Rectal smooth muscle tissue (tissue), 1 donor: ENCODE data around the gene POLD1.
A peak's percentile ranks its signal among the peaks of the same experiment; 100 is the strongest.
"Not testable (repeated sequence)": the region's sequence is repeated elsewhere in the genome, so short reads cannot be mapped to it uniquely, and the experiment has no call there.

Experiments used
- H3K27ac ChIP-seq: one replicate; pipeline ENCODE4 v1.7.0; 2013; ENCODE audit warnings: low read depth, low read length, inconsistent platforms
- H3K27me3 ChIP-seq: one replicate; pipeline ENCODE4 v1.7.0; 2013; ENCODE audit warnings: low read length; ENCODE audit not compliant: control insufficient read depth, insufficient read depth
- H3K36me3 ChIP-seq: one replicate; pipeline ENCODE4 v1.7.0; 2013; ENCODE audit warnings: low read length; ENCODE audit not compliant: control insufficient read depth, insufficient read depth
- H3K4me1 ChIP-seq: one replicate; pipeline ENCODE4 v1.7.0; 2013; ENCODE audit warnings: low read length; ENCODE audit not compliant: control insufficient read depth, insufficient read depth
- H3K4me3 ChIP-seq: one replicate; pipeline ENCODE4 v1.7.0; 2013; ENCODE audit warnings: low read length
- H3K9ac ChIP-seq: one replicate; pipeline ENCODE4 v1.7.0; 2013; ENCODE audit warnings: low read length

The POLD1 gene

GRCh38 chr19:50387176-50387867 is 3.2 kb downstream of the POLD1 start:
- H3K9ac ChIP-seq, result no peak overlapping the region

GRCh38 chr19:50387868-50388245 is 3.7 kb downstream of the POLD1 start:
- peaks cover 6% of the 10 kb centered on the region for H3K4me1 ChIP-seq
- H3K4me3 ChIP-seq, result peak overlapping the region; percentile 8
- no peak overlapping the region for H3K9ac ChIP-seq
- H3K36me3 ChIP-seq, result no peaks in the 10 kb centered on the region
- H3K27me3 ChIP-seq, result no peaks in the 10 kb centered on the region
- no peak overlapping the region for H3K27ac ChIP-seq

More at GRCh38 chr19:50387176-50387867, 3.2 kb downstream of the POLD1 start:
- Histone ChIP-seq H3K36me3 (peaks cover 3% of the 10 kb centered on the region), H3K4me1 (peaks cover 6% of the 10 kb centered on the region), H3K4me3 (peak overlapping the region; percentile 8), H3K27ac (no peak overlapping the region), H3K27me3 (no peaks in the 10 kb centered on the region)

- H3K4me1 ChIP-seq, H3K36me3 ChIP-seq, H3K4me3 ChIP-seq, H3K27me3 ChIP-seq, H3K27ac ChIP-seq, H3K9ac ChIP-seq: not testable (repeated sequence)
Observed at GRCh38 chr19:50390295-50390694, 6.1 kb downstream of the POLD1 start.

- H3K4me1 ChIP-seq, H3K27ac ChIP-seq, H3K27me3 ChIP-seq, H3K4me3 ChIP-seq, H3K9ac ChIP-seq, H3K36me3 ChIP-seq: not testable (repeated sequence)
Observed at GRCh38 chr19:50390952-50391351, 6.8 kb downstream of the POLD1 start.

- H3K27ac ChIP-seq, result no peak overlapping the region
- no peaks in the 10 kb centered on the region for H3K36me3 ChIP-seq
- H3K4me1 ChIP-seq, result no peaks in the 10 kb centered on the region
- no peak overlapping the region for H3K4me3 ChIP-seq
- H3K27me3 ChIP-seq, result no peaks in the 10 kb centered on the region
- no peak overlapping the region for H3K9ac ChIP-seq
Observed at GRCh38 chr19:50392759-50393158, 8.6 kb downstream of the POLD1 start.

GRCh38 chr19:50393589-50393988 is 9.4 kb downstream of the POLD1 start:
- H3K27ac ChIP-seq, result no peak overlapping the region
- no peak overlapping the region for H3K9ac ChIP-seq
- no peaks in the 10 kb centered on the region for H3K36me3 ChIP-seq
- H3K27me3 ChIP-seq, result no peaks in the 10 kb centered on the region
- no peaks in the 10 kb centered on the region for H3K4me1 ChIP-seq
- H3K4me3 ChIP-seq, result no peak overlapping the region

- Histone ChIP-seq H3K27ac (no peak overlapping the region), H3K27me3 (no peaks in the 10 kb centered on the region), H3K4me3 (no peak overlapping the region), H3K36me3 (no peaks in the 10 kb centered on the region), H3K9ac (no peak overlapping the region), H3K4me1 (no peaks in the 10 kb centered on the region)
Observed at GRCh38 chr19:50394017-50394416, 9.9 kb downstream of the POLD1 start.

GRCh38 chr19:50398675-50399367 is 14.7 kb downstream of the POLD1 start:
- H3K4me1 ChIP-seq, result no peaks in the 10 kb centered on the region
- H3K9ac ChIP-seq, result no peak overlapping the region
- no peaks in the 10 kb centered on the region for H3K27me3 ChIP-seq
- H3K27ac ChIP-seq, result no peak overlapping the region
- no peak overlapping the region for H3K4me3 ChIP-seq
- H3K36me3 ChIP-seq, result peaks cover under 1% of the 10 kb centered on the region

GRCh38 chr19:50399368-50399745 is 15.2 kb downstream of the POLD1 start:
- Histone ChIP-seq H3K4me1 (no peaks in the 10 kb centered on the region), H3K36me3 (peaks cover 2% of the 10 kb centered on the region), H3K27ac (no peak overlapping the region), H3K9ac (no peak overlapping the region), H3K27me3 (no peaks in the 10 kb centered on the region), H3K4me3 (no peak overlapping the region)

- Histone ChIP-seq H3K9ac (no peak overlapping the region), H3K36me3 (peaks cover 2% of the 10 kb centered on the region), H3K27ac (no peak overlapping the region), H3K27me3 (no peaks in the 10 kb centered on the region), H3K4me3 (no peak overlapping the region), H3K4me1 (no peaks in the 10 kb centered on the region)
Observed at GRCh38 chr19:50401605-50402450, 17.7 kb downstream of the POLD1 start.

GRCh38 chr19:50402544-50403301 is 18.6 kb downstream of the POLD1 start:
- no peak overlapping the region for H3K27ac ChIP-seq
- H3K4me1 ChIP-seq, result no peaks in the 10 kb centered on the region
- H3K9ac ChIP-seq, result no peak overlapping the region
- peaks cover 2% of the 10 kb centered on the region for H3K36me3 ChIP-seq
- H3K27me3 ChIP-seq, result no peaks in the 10 kb centered on the region
- no peak overlapping the region for H3K4me3 ChIP-seq
